Suprapubic skin (tissue), 4 donors: ENCODE results near the gene SEC14L1. TPM values are rescaled to one million over a fixed set of nuclear protein-coding genes. Genes with fewer than 3 reads are reported as not detected.
"Not testable (repeated sequence)": the region's sequence is repeated elsewhere in the genome, so short reads cannot be mapped to it uniquely, and the experiment has no call there.

Source experiments
- DNase-seq, 2 donors: peaks; one replicate each; pipeline ENCODE4 v3.0.0-alpha.2; 2019; ENCODE audit warnings: low spot score in 2 of 2
- H3K27ac ChIP-seq: fragments of 200-600 bp; sonication (generic); one replicate; pipeline ENCODE4 v1.5.1; 2019
- H3K27me3 ChIP-seq: fragments of 200-600 bp; sonication (generic); one replicate; pipeline ENCODE4 v1.5.1; 2019
- H3K36me3 ChIP-seq: fragments of 200-600 bp; sonication (generic); one replicate; pipeline ENCODE4 v1.5.1; 2019
- H3K4me1 ChIP-seq: fragments of 200-600 bp; sonication (generic); one replicate; pipeline ENCODE4 v1.5.1; 2019
- H3K4me3 ChIP-seq: fragments of 200-600 bp; sonication (generic); one replicate; pipeline ENCODE4 v1.5.1; 2019; ENCODE audit warnings: mild to moderate bottlenecking
- H3K9me3 ChIP-seq: fragments of 200-600 bp; sonication (generic); one replicate; pipeline ENCODE4 v1.5.1; 2019
- EP300 ChIP-seq: sonication (generic); formaldehyde crosslinking; IDR thresholded peaks from one replicate; pipeline ENCODE4 v1.6.1; 2017; ENCODE audit warnings: antibody characterized with exemption
- POLR2A ChIP-seq, 2 donors: fragments of 450-650 bp; IDR thresholded peaks; one replicate each; pipeline ENCODE4 v1.6.1; 2017; ENCODE audit warnings: antibody characterized with exemption in 2 of 2, mild to moderate bottlenecking in 2 of 2, moderate library complexity in 2 of 2
- POLR2AphosphoS5 ChIP-seq, 3 donors: sonication (generic); formaldehyde crosslinking; IDR thresholded peaks; one replicate each; pipeline ENCODE4 v1.6.1; 2017; ENCODE audit warnings: antibody characterized with exemption in 3 of 3
- WGBS: methylation state at CpG from one replicate; pipeline ENCODE4 v1.1.5; 2018; 5-methylcytosine and 5-hydroxymethylcytosine counted together
- total RNA-seq, 4 donors: library from RNA; depleted of rRNA; stranded (reverse); fragments of >200 nt; gene quantifications; one replicate each; pipeline ENCODE4 v1.1.0, GENCODE V29; 2016
- TF ChIP-seq, protein P1 (sequence below), 2 donors: fragments of 200-600 bp in 1 of 2; fragments of 450-650 bp in 1 of 2; sonication (generic) in 1 of 2; IDR thresholded peaks; one replicate each; pipeline ENCODE4 v1.5.1; 2016 to 2019; ENCODE audit warnings: antibody characterized with exemption in 2 of 2, mild to moderate bottlenecking in 1 of 2, moderate library complexity in 1 of 2

Gene SEC14L1
- total RNA-seq, 4 donors from 2014 or later = 35.5 to 87.3 (median 51.6) TPM

DNA sequence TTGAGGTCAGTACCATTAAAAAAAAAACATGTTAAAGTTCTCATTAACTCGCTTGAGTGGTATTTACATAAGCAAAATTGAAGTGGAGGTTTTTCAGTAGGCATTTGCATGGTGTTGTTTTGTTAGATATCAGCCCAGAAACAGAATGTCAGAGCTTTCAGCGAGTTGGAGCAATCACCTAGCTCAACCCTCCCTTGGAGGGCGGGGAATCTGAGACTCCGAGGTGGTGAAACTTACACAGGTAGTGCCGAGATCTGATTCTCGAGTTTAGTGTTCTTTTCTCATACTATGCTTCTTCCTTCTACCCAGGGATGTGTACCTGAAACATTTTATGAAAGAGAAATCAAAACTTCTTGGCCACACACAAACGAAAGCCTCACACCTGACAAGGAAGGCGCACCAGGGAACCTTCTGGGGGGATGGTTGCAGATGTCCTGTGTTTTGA, 6.6 kb downstream of the SEC14L1 start:
- DNase-seq = no peak
- WGBS = 77% methylated on average over 8 of the region's 8 CpGs
- peaks cover 40% of the 10 kb centered on the region for H3K4me1 ChIP-seq
- no peaks in the 10 kb centered on the region for H3K9me3 ChIP-seq
- H3K27me3 ChIP-seq = no peaks in the 10 kb centered on the region
- TF ChIP-seq, protein P1, sequence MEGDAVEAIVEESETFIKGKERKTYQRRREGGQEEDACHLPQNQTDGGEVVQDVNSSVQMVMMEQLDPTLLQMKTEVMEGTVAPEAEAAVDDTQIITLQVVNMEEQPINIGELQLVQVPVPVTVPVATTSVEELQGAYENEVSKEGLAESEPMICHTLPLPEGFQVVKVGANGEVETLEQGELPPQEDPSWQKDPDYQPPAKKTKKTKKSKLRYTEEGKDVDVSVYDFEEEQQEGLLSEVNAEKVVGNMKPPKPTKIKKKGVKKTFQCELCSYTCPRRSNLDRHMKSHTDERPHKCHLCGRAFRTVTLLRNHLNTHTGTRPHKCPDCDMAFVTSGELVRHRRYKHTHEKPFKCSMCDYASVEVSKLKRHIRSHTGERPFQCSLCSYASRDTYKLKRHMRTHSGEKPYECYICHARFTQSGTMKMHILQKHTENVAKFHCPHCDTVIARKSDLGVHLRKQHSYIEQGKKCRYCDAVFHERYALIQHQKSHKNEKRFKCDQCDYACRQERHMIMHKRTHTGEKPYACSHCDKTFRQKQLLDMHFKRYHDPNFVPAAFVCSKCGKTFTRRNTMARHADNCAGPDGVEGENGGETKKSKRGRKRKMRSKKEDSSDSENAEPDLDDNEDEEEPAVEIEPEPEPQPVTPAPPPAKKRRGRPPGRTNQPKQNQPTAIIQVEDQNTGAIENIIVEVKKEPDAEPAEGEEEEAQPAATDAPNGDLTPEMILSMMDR (IDR thresholded peaks at IDR 0.05) = no peak
- no peak for TF ChIP-seq EP300
- TF ChIP-seq POLR2AphosphoS5 (IDR thresholded peaks at IDR 0.05) = no peak
- no peak for TF ChIP-seq POLR2A (IDR thresholded peaks at IDR 0.05)
- peak overlapping the region; percentile 15 for H3K27ac ChIP-seq
- peaks cover 29% of the 10 kb centered on the region for H3K36me3 ChIP-seq
- no peak overlapping the region for H3K4me3 ChIP-seq

DNA sequence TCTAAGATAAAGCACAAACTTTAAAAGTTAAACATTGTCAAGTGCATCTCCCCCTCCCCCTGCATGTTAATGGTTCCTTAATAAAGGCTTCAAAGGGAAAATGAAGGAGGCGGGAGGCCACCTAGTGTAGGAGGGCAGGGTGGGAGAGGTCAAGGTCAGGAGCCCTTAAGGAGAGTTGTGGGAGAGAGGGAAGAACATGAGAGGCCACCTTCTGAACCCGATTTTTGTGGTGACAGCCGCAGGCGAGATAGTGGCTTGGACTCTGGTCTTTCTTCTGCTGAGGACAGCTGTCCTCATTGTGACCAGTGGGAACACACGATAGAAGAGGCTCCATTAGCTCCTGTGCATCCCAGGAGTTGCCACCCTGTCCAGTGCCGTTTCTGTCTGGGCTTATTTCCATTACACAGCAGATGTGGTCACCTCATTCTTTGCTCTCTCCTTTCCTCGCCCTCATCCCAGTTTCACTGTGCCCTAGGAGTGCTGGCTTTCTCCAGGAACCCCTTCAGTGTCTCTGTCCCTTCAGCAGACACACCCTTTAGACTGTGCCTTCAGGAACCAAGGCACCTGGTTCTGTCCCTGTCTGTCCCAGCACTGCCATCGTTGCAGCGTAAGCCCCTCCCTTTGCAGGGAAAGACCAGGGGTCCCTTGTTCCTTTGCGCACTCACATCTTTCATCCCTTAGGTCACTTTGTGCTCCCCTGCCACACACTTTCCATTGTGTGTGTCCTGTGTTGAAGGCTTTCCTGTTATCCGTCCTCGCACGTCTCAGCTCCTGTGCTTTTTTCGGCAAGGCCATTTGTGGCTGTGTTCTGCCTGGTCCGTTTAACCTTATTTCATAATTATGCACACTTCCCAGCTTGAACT, 7.5 kb downstream of the SEC14L1 start:
- WGBS = 73% methylated on average over 15 of the region's 15 CpGs
- Histone ChIP-seq H3K27me3 (no peaks in the 10 kb centered on the region), H3K36me3 (peaks cover 29% of the 10 kb centered on the region)

DNA sequence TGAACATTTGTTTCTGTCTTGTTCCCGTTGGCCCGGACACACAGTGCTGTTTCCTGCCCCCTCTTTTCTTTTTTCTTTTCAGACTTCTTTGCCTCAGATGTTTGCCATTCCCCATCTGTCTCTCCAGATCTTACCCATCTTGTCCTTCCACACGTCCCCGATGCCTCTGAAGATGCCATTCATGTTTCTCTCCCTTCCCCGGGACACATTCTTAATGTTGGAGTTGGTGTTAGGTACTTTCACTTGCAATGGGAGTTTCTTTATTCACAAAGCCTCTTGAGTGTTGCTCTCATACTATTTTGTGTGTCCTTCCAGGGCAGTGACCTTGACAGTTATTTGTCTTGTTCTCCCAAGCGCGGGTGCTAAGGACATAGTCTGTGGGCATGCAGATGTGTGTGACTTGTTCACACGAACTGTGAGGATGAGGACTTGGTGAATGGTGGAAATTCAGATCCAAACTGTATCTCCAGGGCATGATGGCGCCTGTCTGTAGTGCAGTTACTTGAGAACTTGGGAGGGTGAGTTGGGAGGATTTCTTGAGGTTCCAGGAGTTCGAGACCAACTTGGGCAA, 8.3 kb downstream of the SEC14L1 start:
- no peak for TF ChIP-seq POLR2A (IDR thresholded peaks at IDR 0.05)
- no peak for TF ChIP-seq POLR2AphosphoS5 (IDR thresholded peaks at IDR 0.05)
- TF ChIP-seq, protein P1 (IDR thresholded peaks at IDR 0.05) = no peak
- no peak for TF ChIP-seq EP300
- Histone ChIP-seq H3K4me1 (peaks cover 56% of the 10 kb centered on the region), H3K27ac (no peak overlapping the region), H3K27me3 (no peaks in the 10 kb centered on the region), H3K4me3 (no peak overlapping the region), H3K9me3 (no peaks in the 10 kb centered on the region), H3K36me3 (peaks cover 25% of the 10 kb centered on the region)
- 79% methylated on average over 10 of the region's 10 CpGs for WGBS
- no peak for DNase-seq

More for the DNA sequence above, 7.5 kb downstream of the SEC14L1 start:
- Histone ChIP-seq H3K4me3 (no peak overlapping the region), H3K9me3 (no peaks in the 10 kb centered on the region), H3K27ac (peak overlapping the region; percentile 15), H3K4me1 (peaks cover 49% of the 10 kb centered on the region)
- DNase-seq = no peak
- TF ChIP-seq, protein P1 (IDR thresholded peaks at IDR 0.05) = no peak
- TF ChIP-seq EP300 (no peak), POLR2A (IDR thresholded peaks at IDR 0.05) (no peak), POLR2AphosphoS5 (IDR thresholded peaks at IDR 0.05) (no peak)

DNA sequence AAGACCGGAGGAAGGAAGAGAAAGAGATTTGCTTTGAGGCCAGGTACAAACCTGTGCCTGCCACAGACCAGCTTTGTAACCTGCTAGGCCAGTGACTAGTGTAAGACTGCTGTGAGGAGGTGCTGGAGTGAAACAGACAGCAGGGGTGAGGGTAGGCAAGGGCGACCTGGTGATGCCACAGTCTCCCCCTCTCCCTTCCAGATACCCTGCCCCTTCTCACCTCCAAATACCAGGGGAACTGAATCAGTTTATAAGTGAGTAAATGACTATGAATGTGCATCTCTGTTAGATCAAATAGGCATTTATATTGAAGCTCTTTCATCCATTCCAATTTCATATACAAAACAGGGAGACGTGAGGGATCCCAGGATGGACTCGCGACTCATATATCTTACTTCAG, 9.4 kb downstream of the SEC14L1 start:
- Histone ChIP-seq H3K27ac (no peak overlapping the region), H3K4me1 (peaks cover 67% of the 10 kb centered on the region), H3K27me3 (no peaks in the 10 kb centered on the region), H3K9me3 (no peaks in the 10 kb centered on the region), H3K36me3 (peaks cover 20% of the 10 kb centered on the region), H3K4me3 (no peak overlapping the region)
- DNase-seq = no peak
- TF ChIP-seq, protein P1 (IDR thresholded peaks at IDR 0.05) = no peak
- no peak for TF ChIP-seq POLR2AphosphoS5 (IDR thresholded peaks at IDR 0.05)
- no peak for TF ChIP-seq POLR2A (IDR thresholded peaks at IDR 0.05)
- TF ChIP-seq EP300 = no peak
- WGBS = 88% methylated on average over 5 of the region's 5 CpGs

DNA sequence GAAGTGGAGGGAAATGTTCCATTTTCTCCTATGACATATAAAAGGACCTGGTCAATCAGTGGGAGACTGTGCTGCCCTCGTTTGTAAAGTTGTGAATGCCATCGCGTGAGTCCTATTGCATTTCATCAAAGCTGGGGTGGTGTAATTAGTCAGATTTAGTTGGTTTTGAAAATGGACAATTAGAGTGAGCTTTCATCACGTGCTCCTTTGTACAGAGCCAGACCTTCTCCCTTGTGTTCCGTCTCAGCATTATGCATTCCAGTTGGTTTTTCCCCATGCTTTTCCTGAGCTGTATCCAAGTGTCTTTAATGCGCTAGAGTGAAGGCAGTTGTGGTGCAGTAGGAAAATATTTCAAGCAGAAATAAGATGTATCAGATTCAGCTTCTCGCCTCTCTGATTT, 10.4 kb downstream of the SEC14L1 start:
- TF ChIP-seq POLR2AphosphoS5 (IDR thresholded peaks at IDR 0.05) = no peak
- TF ChIP-seq, protein P1 (IDR thresholded peaks at IDR 0.05) = no peak
- TF ChIP-seq EP300 = no peak
- no peak for TF ChIP-seq POLR2A (IDR thresholded peaks at IDR 0.05)
- H3K27me3 ChIP-seq = no peaks in the 10 kb centered on the region
- H3K9me3 ChIP-seq = no peaks in the 10 kb centered on the region
- H3K4me3 ChIP-seq = no peak overlapping the region
- 70% methylated on average over 7 of the region's 7 CpGs for WGBS
- peaks cover 63% of the 10 kb centered on the region for H3K4me1 ChIP-seq
- H3K27ac ChIP-seq = peak overlapping the region; percentile 50
- DNase-seq = no peak
- peaks cover 20% of the 10 kb centered on the region for H3K36me3 ChIP-seq

DNA sequence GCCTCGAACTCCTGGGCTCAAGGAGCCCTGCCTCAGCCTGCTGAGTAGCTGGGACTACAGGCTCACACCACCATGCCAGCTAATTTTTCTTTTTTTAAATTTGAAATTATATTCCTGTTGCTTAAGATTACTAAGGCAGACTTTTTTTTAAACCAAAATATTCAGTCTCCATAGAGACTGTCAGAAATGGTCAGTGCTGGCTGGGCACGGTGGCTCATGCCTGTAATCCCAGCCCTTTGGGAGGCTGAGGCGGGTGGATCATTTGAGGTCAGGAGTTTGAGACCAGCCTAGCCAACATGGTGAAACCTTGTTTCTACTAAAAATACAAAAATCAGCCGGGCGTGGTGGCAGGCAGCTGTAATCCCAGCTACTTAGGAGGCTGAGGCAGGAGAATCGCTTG, 11.3 kb downstream of the SEC14L1 start:
- WGBS = 82% methylated on average over 6 of the region's 6 CpGs
- H3K27ac ChIP-seq = peak overlapping the region; percentile 50

More for the DNA sequence above, 11.3 kb downstream of the SEC14L1 start:
- not testable (repeated sequence) for DNase-seq, H3K4me3 ChIP-seq, H3K27me3 ChIP-seq, H3K9me3 ChIP-seq
- Histone ChIP-seq H3K4me1 (peaks cover 58% of the 10 kb centered on the region), H3K36me3 (peaks cover 20% of the 10 kb centered on the region)
